ENCODE measurements around the gene AMELX.
A peak's percentile ranks its signal among the peaks of the same experiment; 100 is the strongest.

Gene AMELX

DNA sequence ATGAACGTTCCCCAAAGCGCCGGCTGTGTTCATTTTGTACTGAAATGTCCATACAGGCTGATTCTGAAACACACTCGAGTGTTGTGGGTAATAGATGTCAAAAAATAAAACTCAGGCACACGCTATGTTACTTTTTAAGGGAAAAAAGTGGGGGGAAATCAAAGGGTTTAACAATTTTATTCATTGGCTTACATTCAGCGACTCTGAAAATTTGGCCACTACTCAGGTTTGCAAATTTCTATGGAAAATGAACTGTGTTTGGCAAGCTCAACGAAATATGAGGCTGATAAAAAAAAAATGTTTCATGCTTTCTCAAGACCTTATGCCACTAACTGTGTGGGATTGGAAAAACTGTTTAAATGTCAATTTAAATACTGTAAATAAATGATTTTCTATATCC, 18.5 kb downstream of the AMELX start:
- no peak for DNase-seq

DNA sequence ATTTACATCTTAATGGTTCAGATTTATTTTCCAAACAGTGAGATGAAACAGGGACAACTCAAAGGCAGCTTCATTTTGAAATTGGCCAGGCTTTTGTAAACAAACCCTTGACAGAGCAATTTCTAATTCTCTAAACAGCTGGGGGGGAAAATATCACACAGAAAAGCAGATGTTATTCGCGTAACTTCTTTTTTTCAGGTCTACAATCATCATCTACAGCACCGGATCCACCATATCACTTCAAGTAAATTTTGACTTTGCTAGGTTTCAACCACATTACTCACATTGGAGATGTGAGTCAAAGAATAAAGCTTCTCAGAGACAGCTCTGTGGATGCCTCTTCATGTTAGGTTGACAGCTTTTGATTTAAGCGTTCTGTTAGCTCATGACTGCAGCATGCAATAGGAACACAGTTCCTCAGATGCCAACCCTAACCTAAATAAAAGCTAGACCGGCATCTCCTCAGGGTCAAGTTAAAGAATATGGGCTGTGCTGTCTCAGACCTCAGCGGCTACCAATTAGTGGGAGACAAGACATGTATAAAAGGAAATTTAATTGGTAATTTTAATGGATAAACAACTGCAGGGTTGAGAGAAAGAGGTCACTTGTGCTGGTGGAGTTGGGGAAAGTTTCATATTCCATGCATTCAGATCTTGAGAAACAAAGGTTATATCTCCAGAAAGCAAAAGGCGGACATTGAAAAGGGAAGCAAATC, 26.8 kb downstream of the AMELX start:
- peak; percentile 20 for DNase-seq

DNA sequence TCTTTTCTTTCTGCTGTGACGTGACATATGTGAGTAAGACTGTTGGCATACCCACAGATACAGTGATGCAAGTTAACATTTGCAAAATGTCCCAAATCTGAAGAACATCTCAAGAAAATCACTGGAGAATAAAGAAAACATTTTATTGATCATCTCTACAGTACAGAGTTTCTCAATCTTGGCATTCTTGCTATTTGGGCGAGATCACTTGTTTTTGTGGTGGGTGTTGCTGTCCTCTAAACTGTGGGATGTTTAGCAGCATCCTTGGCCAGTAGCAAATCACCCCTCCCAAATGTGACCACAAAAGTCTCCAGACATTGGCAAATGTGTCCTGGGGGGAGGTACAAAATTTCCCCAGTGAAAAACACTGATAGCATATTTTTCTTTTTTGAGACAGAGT, 28.8 kb downstream of the AMELX start:
- DNase-seq, result no peak

DNA sequence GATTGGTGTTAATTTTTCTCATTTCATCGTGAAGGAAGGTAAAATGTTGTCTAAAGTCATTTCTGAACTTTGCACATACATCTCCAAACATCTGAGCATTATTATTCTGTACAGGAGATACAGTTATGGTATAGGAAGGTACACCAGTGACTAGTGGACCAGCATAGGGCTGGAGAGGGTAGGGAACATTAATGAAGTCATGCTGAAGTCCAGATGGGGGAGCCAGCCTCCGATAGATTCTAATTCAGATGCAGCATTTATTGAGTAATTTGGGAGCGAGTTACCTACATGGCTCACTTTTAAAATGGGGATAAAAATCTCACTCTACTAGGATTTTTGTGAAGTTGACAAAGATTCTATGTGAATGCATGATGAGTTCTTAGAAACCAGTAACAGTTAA, 34.9 kb downstream of the AMELX start:
- DNase-seq, result no peak

DNA sequence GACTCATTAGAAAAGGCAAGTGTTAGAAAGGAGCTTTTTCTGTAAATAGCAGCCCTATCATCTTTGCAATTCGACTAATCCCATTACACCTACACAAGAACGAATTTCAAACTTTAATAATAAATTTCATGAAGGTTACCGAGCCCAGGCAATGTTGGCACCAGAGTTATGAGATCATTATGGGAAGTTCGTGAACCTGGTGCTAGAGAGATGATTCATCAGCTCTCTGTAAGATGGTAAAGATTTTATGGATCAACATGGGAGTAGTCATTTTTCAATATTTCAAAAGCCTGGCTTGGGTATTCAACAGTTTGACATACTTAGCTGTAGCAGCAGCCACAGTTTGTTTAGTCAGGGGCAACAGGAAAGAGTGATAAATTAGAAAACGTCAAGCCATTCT, 35.8 kb downstream of the AMELX start:
- DNase-seq, result peak; percentile 46

DNA sequence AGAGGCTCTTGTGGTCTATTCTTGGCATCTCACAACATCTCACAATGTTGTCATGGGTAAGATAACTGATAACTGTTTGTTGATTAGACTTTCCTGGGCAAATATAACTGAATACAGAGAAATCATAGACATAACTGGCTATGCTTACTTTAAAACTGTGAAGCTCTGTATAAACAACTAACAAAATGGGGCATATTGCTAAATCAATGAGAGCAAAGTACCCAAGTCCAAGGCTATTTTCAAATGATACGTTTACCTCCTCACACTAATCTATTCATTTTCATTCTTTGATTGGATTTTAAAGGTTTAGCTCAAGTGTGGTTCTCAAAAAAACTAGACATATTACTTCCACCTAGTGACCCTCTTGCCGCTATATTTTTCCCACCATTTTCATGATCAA, 38.6 kb downstream of the AMELX start:
- no peak for DNase-seq

DNA sequence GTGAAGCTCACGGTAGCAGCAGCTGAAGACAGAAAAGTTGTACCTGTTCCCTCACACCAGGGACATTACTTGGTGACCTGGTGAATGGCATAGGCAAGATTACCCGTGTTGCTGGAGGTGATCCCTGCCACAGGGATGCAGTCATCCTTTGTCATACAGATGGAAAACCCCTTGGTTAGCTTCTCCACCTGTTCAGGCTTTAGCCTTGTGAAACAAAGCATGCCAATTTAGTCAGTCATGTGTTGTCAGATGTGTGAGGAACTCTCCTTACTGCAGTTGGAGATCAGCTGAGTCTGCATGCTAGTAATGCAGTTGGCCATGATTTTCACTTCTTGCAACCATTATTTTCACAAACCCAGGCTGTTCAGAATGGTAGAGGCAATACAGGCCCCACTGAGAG, 41.0 kb downstream of the AMELX start:
- DNase-seq, result peak; percentile 43

DNA sequence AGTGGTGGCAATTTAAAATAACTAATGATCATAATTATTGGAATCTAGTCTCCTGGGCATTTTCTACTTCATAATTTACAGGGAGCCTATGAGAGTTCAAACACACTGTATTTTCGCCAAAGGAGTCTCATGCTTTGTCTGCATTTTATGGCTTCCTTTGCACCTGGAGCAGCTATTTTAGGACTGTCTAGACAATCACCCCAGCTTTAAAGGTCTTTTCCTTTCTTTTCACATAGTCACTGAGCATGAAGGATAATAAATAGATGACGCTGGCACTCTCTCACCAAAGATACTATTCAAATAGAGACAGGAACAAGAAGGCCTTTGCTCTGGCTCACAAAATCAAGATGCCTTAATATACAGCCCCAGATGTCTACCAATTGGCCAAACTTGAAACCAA, 43.0 kb downstream of the AMELX start:
- no peak for DNase-seq

DNA sequence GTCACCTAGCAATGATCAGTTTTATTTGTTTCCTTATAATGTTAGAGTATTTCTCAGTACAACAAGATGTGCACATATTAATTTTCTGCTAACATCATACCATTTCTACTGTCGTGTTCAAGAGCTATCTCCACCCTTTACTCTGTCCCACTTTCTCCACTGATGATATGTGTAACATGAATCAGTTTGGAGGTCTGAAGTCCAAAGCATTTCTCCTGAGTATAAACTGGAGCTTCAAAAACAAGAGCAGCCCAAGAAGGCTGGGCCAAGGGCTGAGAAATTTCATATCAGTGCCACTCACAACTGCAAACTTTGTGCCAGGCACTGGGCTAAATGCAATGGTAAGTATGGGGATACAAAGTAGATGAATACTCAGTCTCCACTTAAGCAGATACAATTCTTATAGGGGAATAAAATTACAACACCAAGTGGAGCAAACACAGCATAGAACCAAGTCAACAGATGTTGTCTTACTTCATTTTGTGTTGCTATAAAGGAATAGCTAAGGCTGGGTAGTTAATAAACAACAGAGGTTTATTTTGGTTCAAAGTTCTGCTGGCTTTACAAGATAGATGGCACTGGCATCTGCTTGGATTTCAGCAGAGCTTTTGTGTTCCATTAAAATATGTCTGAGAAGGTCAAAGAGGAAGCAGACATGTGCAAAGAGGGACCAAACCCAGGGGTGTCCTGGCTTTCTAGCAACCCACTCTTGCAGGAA, 44.2 kb downstream of the AMELX start:
- no peak for DNase-seq

DNA sequence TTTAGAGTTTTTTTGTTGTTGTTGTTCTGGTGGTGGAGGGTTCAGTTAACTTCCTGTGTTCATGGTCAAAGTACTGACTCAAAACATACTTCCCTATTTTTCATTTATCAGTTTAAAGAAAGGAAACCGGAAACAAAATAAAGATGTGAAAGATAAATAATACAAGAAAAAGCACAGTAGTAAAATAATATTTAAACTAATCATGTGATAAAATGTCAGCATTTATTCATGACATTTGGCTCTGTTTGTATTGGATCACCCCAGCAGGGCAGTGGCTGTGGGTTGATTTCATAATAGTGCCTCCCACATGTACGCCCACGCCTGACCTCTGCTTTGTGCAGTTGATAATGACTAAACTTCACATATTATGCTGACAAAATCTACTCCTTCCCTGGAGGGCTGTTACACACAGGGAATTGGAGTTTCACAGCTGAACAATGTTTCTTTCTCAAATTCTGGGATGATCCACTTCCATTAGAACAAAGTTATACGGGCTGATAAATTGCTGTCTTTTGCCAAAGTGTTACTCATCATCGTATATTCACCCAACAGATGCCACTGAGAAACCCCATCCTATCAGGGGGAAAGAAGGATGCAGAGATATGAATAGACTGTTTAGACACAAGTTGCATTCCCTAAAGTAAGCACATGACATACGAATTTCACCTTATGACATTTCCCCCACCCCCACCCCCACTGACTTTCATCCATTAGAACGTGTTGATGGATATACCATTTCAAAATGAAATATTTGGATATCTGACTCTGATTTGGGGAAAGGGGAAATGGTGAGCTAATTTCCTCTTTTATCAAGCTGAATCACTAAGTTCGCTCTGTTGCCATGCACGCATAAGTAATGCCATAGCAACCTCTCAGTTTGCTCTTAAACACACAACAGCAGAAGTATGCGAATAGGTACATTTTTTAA, 48.3 kb downstream of the AMELX start:
- DNase-seq, result peak; percentile 89

DNA sequence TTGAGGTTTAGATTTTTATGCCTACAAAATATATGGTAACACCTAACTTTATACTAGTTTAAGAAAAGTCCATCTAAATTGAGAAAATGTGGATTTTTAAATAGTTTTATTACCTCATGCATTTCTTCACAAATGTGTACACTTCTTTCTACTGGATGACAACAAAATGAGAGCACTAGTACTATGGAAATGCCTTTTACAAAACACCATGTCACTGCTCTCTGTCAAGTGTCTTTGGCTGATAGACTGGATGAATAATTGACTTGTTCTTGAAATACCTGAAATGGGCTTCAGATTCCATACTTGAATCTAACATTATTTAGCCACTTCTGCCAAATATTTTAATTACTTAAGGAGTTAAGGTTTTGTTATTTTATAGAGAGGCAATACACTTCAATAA, 49.5 kb downstream of the AMELX start:
- no peak for DNase-seq

DNA sequence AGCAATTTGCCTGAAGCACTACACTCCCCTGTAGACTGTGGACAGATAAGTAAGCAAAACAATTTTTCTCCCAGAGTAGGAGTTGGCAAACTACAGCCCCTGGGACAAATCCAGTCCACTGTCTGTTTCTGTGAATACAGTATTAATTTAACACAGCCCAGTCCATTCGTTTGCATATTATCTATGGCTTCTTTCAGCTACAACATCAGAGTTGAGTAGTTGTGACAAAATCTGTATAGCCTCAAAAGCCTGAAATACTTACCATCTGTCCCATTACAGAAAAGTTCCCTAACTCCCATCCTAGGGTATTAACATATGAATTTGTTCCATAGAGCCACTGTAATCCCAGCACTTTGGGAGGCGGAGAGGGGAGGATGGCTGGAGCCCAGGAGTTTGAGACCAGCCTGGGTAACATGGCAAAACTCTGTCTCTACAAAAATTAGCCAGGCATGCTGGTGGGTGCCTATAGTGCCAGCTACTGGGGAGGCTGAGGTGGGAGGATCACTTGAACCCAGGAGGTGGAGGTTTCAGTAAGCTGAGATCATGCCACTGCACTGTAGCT, 53.0 kb downstream of the AMELX start:
- DNase-seq, result no peak

DNA sequence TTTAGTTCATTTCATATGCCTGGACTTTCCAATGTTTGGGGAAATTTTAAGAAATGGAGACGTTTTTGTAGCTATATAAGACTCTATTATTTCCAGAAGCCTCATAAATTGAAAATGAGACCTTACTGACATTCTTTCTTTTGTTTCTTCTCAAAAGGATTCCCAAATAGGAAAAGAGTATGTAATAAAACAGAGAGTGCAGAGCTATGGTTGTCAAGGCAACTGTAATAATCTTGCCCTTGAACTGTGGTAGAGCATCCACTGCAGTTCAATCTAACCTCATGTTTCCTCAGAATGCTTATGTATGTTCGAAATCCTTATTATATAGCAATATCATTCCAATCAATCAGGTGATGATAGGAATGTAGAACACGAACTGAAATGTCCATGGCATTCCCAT, 54.1 kb downstream of the AMELX start:
- DNase-seq, result no peak

DNA sequence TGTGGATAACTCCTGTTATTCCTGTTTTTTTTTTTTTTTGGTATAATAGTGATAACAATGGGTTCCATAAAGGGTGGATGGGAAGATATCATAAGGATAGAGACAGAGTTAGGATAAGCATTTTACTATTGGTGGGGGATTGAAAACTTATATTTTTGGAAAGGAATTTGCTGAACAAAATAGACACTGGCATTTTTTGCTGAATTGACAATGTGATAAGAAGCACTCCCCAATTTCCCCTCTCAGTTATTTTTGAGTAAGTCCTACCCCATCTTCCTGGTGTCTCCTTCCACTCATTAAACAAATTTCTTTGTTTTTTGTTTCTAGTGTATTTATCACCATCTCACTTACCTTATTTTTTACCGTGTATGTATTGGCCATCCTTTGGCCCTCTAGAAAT, 55.8 kb downstream of the AMELX start:
- DNase-seq, result no peak

DNA sequence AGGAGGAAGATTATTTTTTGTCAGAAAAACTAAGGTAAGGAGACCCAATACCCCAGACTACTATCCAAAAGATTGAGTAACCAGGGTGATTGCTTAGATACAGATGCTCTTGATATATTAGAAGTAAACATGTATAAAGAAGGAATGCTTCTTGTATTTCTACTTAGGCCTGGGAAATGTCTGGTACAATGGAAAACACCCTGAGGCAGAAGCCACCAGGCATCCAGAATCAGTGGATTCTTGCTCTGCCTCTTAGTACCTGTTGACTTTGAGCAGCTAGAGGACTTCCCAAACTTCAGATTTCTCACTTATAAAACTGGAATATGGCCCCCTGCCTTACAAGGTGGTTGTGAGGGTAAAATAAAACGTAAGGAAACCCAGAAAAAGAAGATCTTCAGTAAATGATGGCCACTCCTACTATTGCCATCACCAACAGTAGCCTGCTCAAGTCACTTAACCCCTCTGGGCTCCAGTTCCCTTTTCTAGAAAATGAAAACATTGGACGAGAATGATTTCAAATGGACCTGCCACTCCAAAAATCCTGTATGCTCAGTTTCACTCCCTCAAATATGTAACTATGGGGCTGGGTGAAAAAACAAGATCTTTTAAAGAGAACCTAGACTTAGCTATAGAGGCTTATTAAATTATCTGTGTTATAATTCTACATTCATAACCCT, 56.6 kb downstream of the AMELX start:
- no peak for DNase-seq

Measured in HCEC 1CT (cell line).